ENCODE data around the gene AFF3. TPM values are rescaled to one million over a fixed set of nuclear protein-coding genes. Genes with fewer than 3 reads are reported as not detected.

Gene AFF3
- total and polyA plus RNA-seq, 2 donors (not counting 3 experiments of a cell fraction or from before 2014, with no cell fraction given), result 0.06 to 0.07 TPM

DNA sequence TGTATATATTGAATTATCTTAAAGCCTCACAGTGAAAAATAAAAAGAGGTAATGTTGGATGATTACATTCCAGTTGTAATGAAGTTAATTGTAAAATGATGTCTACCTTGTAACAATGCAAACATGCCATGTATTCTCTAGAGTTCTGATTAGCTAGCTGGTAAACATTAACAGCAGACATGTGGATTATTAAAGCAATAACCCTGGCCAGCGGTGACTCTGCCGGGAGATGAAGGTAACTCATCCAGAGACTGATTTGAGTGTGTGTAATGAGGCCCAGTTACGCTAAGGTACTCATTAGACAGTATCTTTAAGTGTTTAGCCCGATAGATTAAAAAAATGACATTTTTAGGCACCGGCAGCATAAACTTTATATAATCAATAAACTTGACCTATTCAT is 573.0 kb downstream of the AFF3 start:
- POLR2A ChIA-PET, result no interaction called here
- no peaks in the 10 kb centered on the region for H3K9me3 ChIP-seq (replicated peaks; ENCODE audit: control insufficient read depth, insufficient read depth, low read length)

More for the DNA sequence above, 573.0 kb downstream of the AFF3 start:
- no peak for TF ChIP-seq MYC (IDR thresholded peaks at IDR 0.05; ENCODE audit: low read depth, low read length)
- TF ChIP-seq FOS (IDR thresholded peaks at IDR 0.05; ENCODE audit: borderline replicate concordance, insufficient read depth, low read length), result no peak
- TF ChIP-seq JUN (IDR thresholded peaks at IDR 0.05; ENCODE audit: borderline replicate concordance, insufficient read depth, insufficient read length, low read depth), result no peak
- no peak for TF ChIP-seq GATA2 (IDR thresholded peaks at IDR 0.05; ENCODE audit: insufficient read depth, insufficient read length, low read depth, low read length)
- no peak for TF ChIP-seq POLR2A (IDR thresholded peaks at IDR 0.05; ENCODE audit: low read depth, low read length)
- TF ChIP-seq EZH2 (IDR thresholded peaks at IDR 0.05; ENCODE audit: borderline replicate concordance, low read depth, low read length, severe bottlenecking), result no peak
- TF ChIP-seq, protein P1, sequence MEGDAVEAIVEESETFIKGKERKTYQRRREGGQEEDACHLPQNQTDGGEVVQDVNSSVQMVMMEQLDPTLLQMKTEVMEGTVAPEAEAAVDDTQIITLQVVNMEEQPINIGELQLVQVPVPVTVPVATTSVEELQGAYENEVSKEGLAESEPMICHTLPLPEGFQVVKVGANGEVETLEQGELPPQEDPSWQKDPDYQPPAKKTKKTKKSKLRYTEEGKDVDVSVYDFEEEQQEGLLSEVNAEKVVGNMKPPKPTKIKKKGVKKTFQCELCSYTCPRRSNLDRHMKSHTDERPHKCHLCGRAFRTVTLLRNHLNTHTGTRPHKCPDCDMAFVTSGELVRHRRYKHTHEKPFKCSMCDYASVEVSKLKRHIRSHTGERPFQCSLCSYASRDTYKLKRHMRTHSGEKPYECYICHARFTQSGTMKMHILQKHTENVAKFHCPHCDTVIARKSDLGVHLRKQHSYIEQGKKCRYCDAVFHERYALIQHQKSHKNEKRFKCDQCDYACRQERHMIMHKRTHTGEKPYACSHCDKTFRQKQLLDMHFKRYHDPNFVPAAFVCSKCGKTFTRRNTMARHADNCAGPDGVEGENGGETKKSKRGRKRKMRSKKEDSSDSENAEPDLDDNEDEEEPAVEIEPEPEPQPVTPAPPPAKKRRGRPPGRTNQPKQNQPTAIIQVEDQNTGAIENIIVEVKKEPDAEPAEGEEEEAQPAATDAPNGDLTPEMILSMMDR (IDR thresholded peaks at IDR 0.05; ENCODE audit: extremely low read depth in 1 of 2, insufficient read depth in 1 of 2, low read depth in 1 of 2, low read length in 2 of 2), result no peak
- TF ChIP-seq POLR2AphosphoS5 (IDR thresholded peaks at IDR 0.05; ENCODE audit: insufficient read depth, low read depth, low read length), result no peak
- TF ChIP-seq, protein P2, sequence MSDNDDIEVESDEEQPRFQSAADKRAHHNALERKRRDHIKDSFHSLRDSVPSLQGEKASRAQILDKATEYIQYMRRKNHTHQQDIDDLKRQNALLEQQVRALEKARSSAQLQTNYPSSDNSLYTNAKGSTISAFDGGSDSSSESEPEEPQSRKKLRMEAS (IDR thresholded peaks at IDR 0.05; ENCODE audit: insufficient read depth, insufficient read length), result no peak
- H3K4me2 ChIP-seq (ENCODE audit: insufficient read depth, low read length), result no peak overlapping the region
- no peaks in the 10 kb centered on the region for H3K79me2 ChIP-seq (ENCODE audit: control insufficient read depth, insufficient read depth, low read length)
- intact Hi-C loops (cut with micrococcal nuclease), result no loop called here
- no peak overlapping the region for H3K4me3 ChIP-seq (replicated peaks in 1 of 3; ENCODE audit: insufficient read depth in 1 of 3, low read depth in 1 of 3, low read length in 3 of 3)
- CTCF ChIA-PET, result no interaction called here
- H3K36me3 ChIP-seq (ENCODE audit: control insufficient read depth in 2 of 2, extremely low read depth in 1 of 2, insufficient read depth in 2 of 2, low read length in 2 of 2), result no peaks in the 10 kb centered on the region
- no peak overlapping the region for H2AFZ ChIP-seq (ENCODE audit: low read depth, low read length)
- peaks cover 0 to 5% of the 10 kb centered on the region in 2 experiments for H3K27me3 ChIP-seq (ENCODE audit: control insufficient read depth in 2 of 2, insufficient read depth in 2 of 2, low read length in 2 of 2)
- dilution Hi-C loops (cut with MboI; ENCODE audit: extremely low pct_ligation_motif_present, low sequenced_read_pairs), result no loop called here
- FAIRE-seq (no peak), DNase-seq (ENCODE audit: low read depth, low spot score) (no peak)
- no peaks in the 10 kb centered on the region for H4K20me1 ChIP-seq (replicated peaks; ENCODE audit: control insufficient read depth, extremely low read depth, insufficient read depth, low read length)
- no peak overlapping the region for H3K9ac ChIP-seq (replicated peaks; ENCODE audit: extremely low read depth, insufficient read depth, low read length)
- H3K9me1 ChIP-seq (replicated peaks; ENCODE audit: control insufficient read depth, extremely low read depth, insufficient read depth, low read length), result no peaks in the 10 kb centered on the region
- BruUV-seq (replicated peaks), result no TSS peak
- H3K27ac ChIP-seq (ENCODE audit: insufficient read depth, low read depth, low read length), result no peak overlapping the region
- H3K4me1 ChIP-seq (ENCODE audit: control insufficient read depth, extremely low read depth, insufficient read depth, low read length), result no peaks in the 10 kb centered on the region
